ENCODE data around the gene UBE2I.
"Not testable (repeated sequence)": the region's sequence is repeated elsewhere in the genome, so short reads cannot be mapped to it uniquely, and the experiment has no call there.

Gene UBE2I

GRCh38 chr16:1293921-1294656 lies 15.3 kb upstream of the UBE2I start:
- no peak for DNase-seq

GRCh38 chr16:1295465-1295864 lies 14.0 kb upstream of the UBE2I start:
- no peak for DNase-seq

GRCh38 chr16:1296688-1297017 lies 12.8 kb upstream of the UBE2I start:
- not testable (repeated sequence) for DNase-seq

GRCh38 chr16:1297018-1297696 lies 12.3 kb upstream of the UBE2I start:
- DNase-seq, result no peak

GRCh38 chr16:1298406-1298805 lies 11.0 kb upstream of the UBE2I start:
- no peak for DNase-seq

- DNase-seq, result no peak
Observed at GRCh38 chr16:1299012-1299867, 10.2 kb upstream of the UBE2I start.

- no peak for DNase-seq
Observed at GRCh38 chr16:1299868-1300203, 9.6 kb upstream of the UBE2I start.

- peak; percentile 71 for DNase-seq
Observed at GRCh38 chr16:1300664-1301476, 8.6 kb upstream of the UBE2I start.

GRCh38 chr16:1301562-1301961 lies 7.9 kb upstream of the UBE2I start:
- DNase-seq, result no peak

GRCh38 chr16:1305823-1306222 lies 3.6 kb upstream of the UBE2I start:
- DNase-seq, result no peak

GRCh38 chr16:1306334-1306733 lies 3.1 kb upstream of the UBE2I start:
- no peak for DNase-seq

- DNase-seq, result no peak
Observed at GRCh38 chr16:1308036-1308976, 1.1 kb upstream of the UBE2I start.

- DNase-seq, result peak; percentile 41
Observed at GRCh38 chr16:1309888-1310831, 724 bp downstream of the UBE2I start.

GRCh38 chr16:1310832-1311200 lies 1.4 kb downstream of the UBE2I start:
- DNase-seq, result peak; percentile 24

GRCh38 chr16:1311212-1311737 lies 1.8 kb downstream of the UBE2I start:
- no peak for DNase-seq

GRCh38 chr16:1311738-1312466 lies 2.5 kb downstream of the UBE2I start:
- DNase-seq, result no peak

- DNase-seq, result no peak
Observed at GRCh38 chr16:1312467-1312816, 3.0 kb downstream of the UBE2I start.

- no peak for DNase-seq
Observed at GRCh38 chr16:1312903-1313302, 3.5 kb downstream of the UBE2I start.

GRCh38 chr16:1313721-1314369 lies 4.4 kb downstream of the UBE2I start:
- no peak for DNase-seq
